ENCODE data around the gene CHMP4A. TPM values are rescaled to one million over a fixed set of nuclear protein-coding genes. Genes with fewer than 3 reads are reported as not detected.
"Not testable (repeated sequence)": the region's sequence is repeated elsewhere in the genome, so short reads cannot be mapped to it uniquely, and the experiment has no call there.

CHMP4A gene
- polyA plus RNA-seq, 1 donor from 2014 or later: 55.3 TPM

DNA sequence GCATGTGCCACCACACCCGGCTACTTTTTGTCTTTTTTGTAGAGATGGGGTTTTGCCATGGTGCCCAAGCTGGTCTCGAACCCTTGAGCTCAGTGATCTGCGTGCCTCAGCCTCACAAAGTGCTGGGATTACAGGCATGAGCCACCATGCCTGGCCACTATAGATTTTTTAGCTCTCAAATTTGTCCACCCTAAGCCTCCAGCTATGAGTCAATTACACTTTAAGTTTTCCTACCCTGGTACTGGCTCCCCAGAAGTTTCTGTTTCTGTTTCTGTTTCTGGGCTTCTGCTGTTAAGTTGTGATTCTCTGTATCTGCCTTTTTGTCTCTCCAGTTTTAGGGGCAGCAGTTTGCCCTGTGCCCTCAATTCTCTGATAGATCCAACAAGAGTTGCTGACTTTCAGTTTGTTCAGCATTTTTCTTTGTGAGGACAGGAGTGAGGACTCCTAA lies 33.5 kb upstream of the CHMP4A start:
- no peaks in the 10 kb centered on the region for H4K20me1 ChIP-seq (ENCODE audit: insufficient read depth)
- H3K4me3 ChIP-seq (ENCODE audit: low read length): no peak overlapping the region
- H3K9me3 ChIP-seq (ENCODE audit: low read length): no peaks in the 10 kb centered on the region
- no peak overlapping the region for H3K9ac ChIP-seq (ENCODE audit: low read length)
- no peak overlapping the region for H3K27ac ChIP-seq (ENCODE audit: low read length)
- no peaks in the 10 kb centered on the region for H3K9me2 ChIP-seq (ENCODE audit: insufficient read depth, low read length)
- H3K4me2 ChIP-seq (ENCODE audit: low read length): no peak overlapping the region
- TF ChIP-seq RAD21 (conservative IDR thresholded peaks at IDR 0.05): no peak
- no peak for TF ChIP-seq EZH2 (IDR thresholded peaks at IDR 0.05; ENCODE audit: borderline replicate concordance, insufficient read depth, low read length, poor library complexity, severe bottlenecking)
- no peaks in the 10 kb centered on the region for H3K27me3 ChIP-seq (ENCODE audit: insufficient read depth, low read depth, low read length)
- no peak overlapping the region for H2AFZ ChIP-seq (ENCODE audit: low read depth, low read length)
- H3F3A ChIP-seq (ENCODE audit: insufficient read depth, low read length, poor library complexity, severe bottlenecking): peaks cover 5% of the 10 kb centered on the region
- H3K79me2 ChIP-seq (replicated peaks; ENCODE audit: insufficient read depth, low read length): peaks cover under 1% of the 10 kb centered on the region
- H3K36me3 ChIP-seq (ENCODE audit: insufficient read depth, low read length): no peaks in the 10 kb centered on the region

DNA sequence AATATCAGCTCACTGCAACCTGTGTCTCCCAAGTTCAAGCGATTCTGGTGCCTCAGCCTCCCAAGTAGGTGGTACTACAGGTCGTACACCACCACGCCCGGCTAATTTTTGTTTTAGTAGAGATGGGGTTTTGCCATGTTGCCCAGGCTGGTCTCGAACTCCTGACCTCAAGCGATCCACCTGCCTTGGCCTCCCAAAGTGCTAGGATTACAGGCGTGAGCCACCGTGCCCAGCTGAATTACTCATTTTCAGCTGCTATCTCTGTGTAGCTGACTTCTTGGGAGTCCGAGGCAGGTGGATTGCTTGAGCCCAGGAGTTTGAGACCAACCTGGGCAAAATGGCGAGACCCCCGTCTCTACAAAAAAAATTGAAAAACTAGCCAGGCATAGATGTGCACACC lies 32.1 kb upstream of the CHMP4A start:
- H3K9me2 ChIP-seq (ENCODE audit: insufficient read depth, low read length); H3F3A ChIP-seq (ENCODE audit: insufficient read depth, low read length, poor library complexity, severe bottlenecking); H3K9me3 ChIP-seq (ENCODE audit: low read length); H3K36me3 ChIP-seq (ENCODE audit: insufficient read depth, low read length); H3K4me2 ChIP-seq (ENCODE audit: low read length); H4K20me1 ChIP-seq (ENCODE audit: insufficient read depth); H2AFZ ChIP-seq (ENCODE audit: low read depth, low read length); H3K27ac ChIP-seq (ENCODE audit: low read length); H3K4me3 ChIP-seq (ENCODE audit: low read length); H3K27me3 ChIP-seq (ENCODE audit: insufficient read depth, low read depth, low read length); H3K9ac ChIP-seq (ENCODE audit: low read length): not testable (repeated sequence)
- peaks cover 15% of the 10 kb centered on the region for H3K79me2 ChIP-seq (replicated peaks; ENCODE audit: insufficient read depth, low read length)

DNA sequence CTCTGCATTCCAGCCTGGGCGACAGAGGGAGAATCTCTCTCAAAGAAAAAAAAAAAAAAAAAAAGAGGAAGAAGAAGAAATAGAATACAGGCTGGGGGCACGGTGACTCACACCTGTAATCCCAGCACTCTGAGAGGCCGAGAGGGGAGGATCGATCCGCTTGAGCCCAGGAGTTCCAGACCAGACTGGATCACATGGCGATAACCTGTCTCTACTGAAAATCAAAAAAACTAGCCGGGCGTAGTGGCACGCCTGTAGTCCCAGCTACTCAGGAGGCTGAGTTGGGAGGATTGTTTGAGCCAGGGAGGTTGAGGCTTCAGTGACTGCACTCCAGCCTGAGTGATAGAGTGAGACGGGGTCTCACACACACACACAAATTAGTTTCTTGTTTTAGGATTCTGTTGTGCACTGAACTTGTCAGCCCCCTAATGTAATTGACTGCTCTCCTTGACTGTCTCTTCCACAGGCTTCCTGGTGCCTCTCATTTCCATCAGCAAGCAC lies 30.1 kb upstream of the CHMP4A start:
- peak overlapping the region; percentile 95 for H3K27ac ChIP-seq (ENCODE audit: low read length)
- peak overlapping the region; percentile 85 for H3K9ac ChIP-seq (ENCODE audit: low read length)
- no peaks in the 10 kb centered on the region for H3K27me3 ChIP-seq (ENCODE audit: insufficient read depth, low read depth, low read length)
- H3K9me3 ChIP-seq (ENCODE audit: low read length): no peaks in the 10 kb centered on the region
- H3K4me3 ChIP-seq (ENCODE audit: low read length): peak overlapping the region; percentile 79
- no peaks in the 10 kb centered on the region for H3K9me2 ChIP-seq (ENCODE audit: insufficient read depth, low read length)
- H3K4me2 ChIP-seq (ENCODE audit: low read length): peak overlapping the region; percentile 63
- peaks cover 16% of the 10 kb centered on the region for H3K36me3 ChIP-seq (ENCODE audit: insufficient read depth, low read length)
- H3F3A ChIP-seq (ENCODE audit: insufficient read depth, low read length, poor library complexity, severe bottlenecking): peaks cover 5% of the 10 kb centered on the region
- H4K20me1 ChIP-seq (ENCODE audit: insufficient read depth): peaks cover 5% of the 10 kb centered on the region
- H3K79me2 ChIP-seq (replicated peaks; ENCODE audit: insufficient read depth, low read length): peaks cover 21% of the 10 kb centered on the region
- H2AFZ ChIP-seq (ENCODE audit: low read depth, low read length): peak overlapping the region; percentile 63
- no peak for TF ChIP-seq SMC3 (conservative IDR thresholded peaks at IDR 0.05; ENCODE audit: poor library complexity)
- TF ChIP-seq, protein P1, sequence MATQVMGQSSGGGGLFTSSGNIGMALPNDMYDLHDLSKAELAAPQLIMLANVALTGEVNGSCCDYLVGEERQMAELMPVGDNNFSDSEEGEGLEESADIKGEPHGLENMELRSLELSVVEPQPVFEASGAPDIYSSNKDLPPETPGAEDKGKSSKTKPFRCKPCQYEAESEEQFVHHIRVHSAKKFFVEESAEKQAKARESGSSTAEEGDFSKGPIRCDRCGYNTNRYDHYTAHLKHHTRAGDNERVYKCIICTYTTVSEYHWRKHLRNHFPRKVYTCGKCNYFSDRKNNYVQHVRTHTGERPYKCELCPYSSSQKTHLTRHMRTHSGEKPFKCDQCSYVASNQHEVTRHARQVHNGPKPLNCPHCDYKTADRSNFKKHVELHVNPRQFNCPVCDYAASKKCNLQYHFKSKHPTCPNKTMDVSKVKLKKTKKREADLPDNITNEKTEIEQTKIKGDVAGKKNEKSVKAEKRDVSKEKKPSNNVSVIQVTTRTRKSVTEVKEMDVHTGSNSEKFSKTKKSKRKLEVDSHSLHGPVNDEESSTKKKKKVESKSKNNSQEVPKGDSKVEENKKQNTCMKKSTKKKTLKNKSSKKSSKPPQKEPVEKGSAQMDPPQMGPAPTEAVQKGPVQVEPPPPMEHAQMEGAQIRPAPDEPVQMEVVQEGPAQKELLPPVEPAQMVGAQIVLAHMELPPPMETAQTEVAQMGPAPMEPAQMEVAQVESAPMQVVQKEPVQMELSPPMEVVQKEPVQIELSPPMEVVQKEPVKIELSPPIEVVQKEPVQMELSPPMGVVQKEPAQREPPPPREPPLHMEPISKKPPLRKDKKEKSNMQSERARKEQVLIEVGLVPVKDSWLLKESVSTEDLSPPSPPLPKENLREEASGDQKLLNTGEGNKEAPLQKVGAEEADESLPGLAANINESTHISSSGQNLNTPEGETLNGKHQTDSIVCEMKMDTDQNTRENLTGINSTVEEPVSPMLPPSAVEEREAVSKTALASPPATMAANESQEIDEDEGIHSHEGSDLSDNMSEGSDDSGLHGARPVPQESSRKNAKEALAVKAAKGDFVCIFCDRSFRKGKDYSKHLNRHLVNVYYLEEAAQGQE (IDR thresholded peaks at IDR 0.05; ENCODE audit: borderline replicate concordance): no peak
- no peak for TF ChIP-seq POLR2AphosphoS5 (IDR thresholded peaks at IDR 0.05)
- no peak for TF ChIP-seq TAF1 (IDR thresholded peaks at IDR 0.05; ENCODE audit: low read depth)
- TF ChIP-seq MXI1 (conservative IDR thresholded peaks at IDR 0.05; ENCODE audit: poor library complexity, severe bottlenecking): no peak
- TF ChIP-seq RAD21 (conservative IDR thresholded peaks at IDR 0.05): no peak
- TF ChIP-seq EP300 (conservative IDR thresholded peaks at IDR 0.05; ENCODE audit: poor library complexity, severe bottlenecking): no peak
- TF ChIP-seq, protein P2, sequence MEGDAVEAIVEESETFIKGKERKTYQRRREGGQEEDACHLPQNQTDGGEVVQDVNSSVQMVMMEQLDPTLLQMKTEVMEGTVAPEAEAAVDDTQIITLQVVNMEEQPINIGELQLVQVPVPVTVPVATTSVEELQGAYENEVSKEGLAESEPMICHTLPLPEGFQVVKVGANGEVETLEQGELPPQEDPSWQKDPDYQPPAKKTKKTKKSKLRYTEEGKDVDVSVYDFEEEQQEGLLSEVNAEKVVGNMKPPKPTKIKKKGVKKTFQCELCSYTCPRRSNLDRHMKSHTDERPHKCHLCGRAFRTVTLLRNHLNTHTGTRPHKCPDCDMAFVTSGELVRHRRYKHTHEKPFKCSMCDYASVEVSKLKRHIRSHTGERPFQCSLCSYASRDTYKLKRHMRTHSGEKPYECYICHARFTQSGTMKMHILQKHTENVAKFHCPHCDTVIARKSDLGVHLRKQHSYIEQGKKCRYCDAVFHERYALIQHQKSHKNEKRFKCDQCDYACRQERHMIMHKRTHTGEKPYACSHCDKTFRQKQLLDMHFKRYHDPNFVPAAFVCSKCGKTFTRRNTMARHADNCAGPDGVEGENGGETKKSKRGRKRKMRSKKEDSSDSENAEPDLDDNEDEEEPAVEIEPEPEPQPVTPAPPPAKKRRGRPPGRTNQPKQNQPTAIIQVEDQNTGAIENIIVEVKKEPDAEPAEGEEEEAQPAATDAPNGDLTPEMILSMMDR (IDR thresholded peaks at IDR 0.05; ENCODE audit: poor library complexity, severe bottlenecking): no peak
- no peak for TF ChIP-seq EZH2 (IDR thresholded peaks at IDR 0.05; ENCODE audit: borderline replicate concordance, insufficient read depth, low read length, poor library complexity, severe bottlenecking)

Measured in neural cell (in vitro differentiated cells).